DND-41 (cell line): ENCODE data around the gene MAFB.

Source experiments
- CTCF ChIP-seq: IDR thresholded peaks from 2 replicates; pipeline ENCODE4 v1.5.1; 2012; ENCODE audit warnings: borderline replicate concordance, low read length, moderate library complexity, mild to moderate bottlenecking; ENCODE audit not compliant: poor library complexity, severe bottlenecking; ENCODE audit errors: extremely low read depth
- EZH2 ChIP-seq: IDR thresholded peaks from 3 replicates; pipeline ENCODE4 v1.6.1; 2012; ENCODE audit warnings: borderline replicate concordance, low read depth, mild to moderate bottlenecking, moderate library complexity, low read length, inconsistent platforms; ENCODE audit not compliant: severe bottlenecking

- no peak for TF ChIP-seq EZH2
- TF ChIP-seq CTCF = no peak
Measured at GRCh38 chr20:40663304-40663790, 25.7 kb downstream of the MAFB start.
